ENCODE results near the gene GCC1.

The GCC1 gene

DNA sequence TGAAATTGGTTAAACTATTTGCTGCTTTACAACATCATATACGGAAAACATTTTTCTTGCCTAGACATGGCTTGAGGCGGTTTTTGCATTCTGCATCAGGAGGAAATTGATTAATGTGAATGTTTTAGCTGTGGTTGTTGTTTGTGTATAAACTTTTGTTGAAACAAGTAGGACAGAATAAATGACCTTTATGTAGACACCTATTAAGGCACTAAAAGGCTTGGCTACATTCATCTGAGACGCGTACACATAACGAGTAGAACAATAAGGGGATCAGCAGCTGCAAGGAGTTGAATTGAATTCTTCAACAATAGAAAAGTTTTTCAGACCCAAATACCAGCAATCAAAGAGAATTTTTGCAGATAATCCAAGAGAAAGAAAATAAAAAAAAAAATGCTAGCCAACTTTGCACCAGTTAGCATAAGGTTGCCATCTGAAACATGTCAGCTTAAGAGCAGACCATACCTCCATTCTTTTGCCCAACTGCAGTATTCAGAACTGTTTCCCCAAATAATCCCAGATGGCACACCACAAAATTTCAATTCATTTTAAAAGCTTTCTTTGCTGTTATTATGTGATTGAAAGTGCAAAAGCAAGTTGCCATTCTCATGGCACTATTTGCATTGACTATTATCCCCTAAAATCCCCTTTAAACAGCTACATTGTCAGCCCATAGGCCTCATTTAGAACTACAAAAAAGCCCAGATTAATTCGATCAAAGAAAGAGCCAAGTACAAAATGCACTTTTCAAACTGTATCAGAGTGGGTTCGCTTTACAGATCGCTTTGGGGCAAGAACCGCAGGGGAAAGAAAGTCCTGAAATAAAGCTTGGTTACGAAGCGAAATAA lies 49.6 kb downstream of the GCC1 start:
- no peak for DNase-seq

DNA sequence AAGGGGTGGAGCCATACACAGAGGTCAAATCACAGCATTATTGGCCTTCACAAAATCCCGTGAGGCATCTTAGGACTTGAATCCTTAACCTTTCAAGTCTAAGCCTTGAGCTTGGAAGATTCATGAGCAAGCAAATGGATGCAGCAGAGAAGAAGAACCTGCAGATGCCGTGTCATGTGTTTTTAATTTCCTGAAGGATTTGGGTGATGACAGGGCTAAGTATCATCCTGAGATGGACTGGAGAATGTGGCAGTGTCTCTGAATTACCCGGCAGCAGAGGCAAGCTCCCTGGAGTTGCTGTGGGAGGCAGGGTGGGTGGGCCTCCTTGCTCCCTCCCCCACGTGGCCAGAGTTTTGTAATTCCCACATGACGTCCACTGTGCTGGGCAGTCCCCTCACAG lies 50.8 kb downstream of the GCC1 start:
- no peak for DNase-seq

DNA sequence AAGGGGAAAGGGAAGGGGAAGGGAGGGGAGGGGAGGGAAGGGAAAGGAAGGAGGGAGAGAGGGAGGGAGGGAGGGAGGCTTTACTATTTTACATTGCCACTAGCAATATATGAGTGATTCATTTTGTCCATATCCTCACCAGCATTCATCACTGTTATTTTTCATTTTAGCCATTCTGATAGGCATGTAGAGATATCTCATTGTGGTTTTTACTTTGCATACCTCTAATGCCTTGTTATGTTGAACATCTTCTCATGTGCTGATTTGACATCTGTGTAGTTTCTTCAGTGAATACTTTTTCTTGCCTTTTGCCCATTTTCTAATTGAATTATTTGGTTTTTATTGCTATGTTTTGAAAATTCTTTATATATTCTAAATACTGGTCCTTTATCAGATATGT lies 52.7 kb downstream of the GCC1 start:
- no peak for DNase-seq

DNA sequence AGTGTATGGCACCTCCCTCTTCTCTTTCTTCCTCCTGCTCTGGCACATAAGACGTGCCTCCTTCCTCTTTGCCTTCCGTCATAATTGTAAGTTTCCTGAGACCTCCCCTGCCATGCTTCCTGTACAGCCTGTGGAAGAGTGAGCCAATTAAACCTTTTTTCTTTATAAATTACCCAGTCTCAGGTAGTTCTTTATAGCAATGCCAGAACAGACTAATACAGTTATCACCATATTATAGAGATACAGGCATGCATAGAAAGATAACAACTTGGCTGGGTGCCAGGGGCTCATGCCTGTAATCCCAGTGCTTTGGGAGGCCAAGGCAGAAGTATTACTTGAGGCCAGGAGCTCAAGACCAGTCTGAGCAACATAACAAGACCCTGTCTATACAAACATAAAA lies 53.2 kb downstream of the GCC1 start:
- no peak for DNase-seq

Measured in inflammatory macrophage treated with lipopolysaccharide for 4 hours (primary cell).